Fibroblast of lung (primary cell): ENCODE results near the gene IL36B. TPM values are rescaled to one million over a fixed set of nuclear protein-coding genes. Genes with fewer than 3 reads are reported as not detected.
"Not testable (repeated sequence)": the region's sequence is repeated elsewhere in the genome, so short reads cannot be mapped to it uniquely, and the experiment has no call there.

Experiments
- DNase-seq, 2 donors: peaks; one replicate each; pipeline versions ENCODE4 v3.0.0 to v3.0.0-alpha.2; 2010; ENCODE audit warnings: low read depth in 2 of 2
- H2AFZ ChIP-seq: 2 replicates; pipeline ENCODE4 v1.5.1; 2012; ENCODE audit warnings: low read length, control low read depth, inconsistent platforms
- H3K27ac ChIP-seq: 2 replicates; pipeline ENCODE4 v1.5.1; 2011; ENCODE audit warnings: low read length, control low read depth; ENCODE audit not compliant: insufficient read depth
- H3K27me3 ChIP-seq: 2 replicates; pipeline ENCODE4 v1.5.1; 2011; ENCODE audit warnings: mild to moderate bottlenecking, low read length; ENCODE audit not compliant: control insufficient read depth, insufficient read depth
- H3K36me3 ChIP-seq: 2 replicates; pipeline ENCODE4 v1.5.1; 2011; ENCODE audit warnings: low read length; ENCODE audit not compliant: control insufficient read depth, insufficient read depth
- H3K4me1 ChIP-seq: 2 replicates; pipeline ENCODE4 v1.5.1; 2011; ENCODE audit warnings: low read length; ENCODE audit not compliant: control insufficient read depth, insufficient read depth; ENCODE audit errors: extremely low read depth
- H3K4me2 ChIP-seq: 2 replicates; pipeline ENCODE4 v1.5.1; 2011; ENCODE audit warnings: low read length, control low read depth; ENCODE audit not compliant: insufficient read depth; ENCODE audit errors: extremely low read depth
- H3K4me3 ChIP-seq, 4 experiments: fragments of 200-600 bp in 1 of 4; sonication (generic) in 1 of 4; replicated peaks in 1 of 4; 2 replicates each; pipeline ENCODE4 v1.5.1; 2011 to 2016; ENCODE audit warnings: low read length in 4 of 4, low read depth in 3 of 4, mild to moderate bottlenecking in 3 of 4, control low read depth in 2 of 4, inconsistent platforms in 1 of 4, mixed read lengths in 1 of 4; ENCODE audit not compliant: insufficient read depth in 1 of 4; ENCODE audit errors: control extremely low read depth in 1 of 4
- H3K79me2 ChIP-seq: 2 replicates; pipeline ENCODE4 v1.5.1; 2012; ENCODE audit warnings: mild to moderate bottlenecking, low read length, inconsistent platforms; ENCODE audit not compliant: control insufficient read depth, insufficient read depth
- H3K9ac ChIP-seq: 2 replicates; pipeline ENCODE4 v1.5.1; 2011; ENCODE audit warnings: mild to moderate bottlenecking, low read length, control low read depth; ENCODE audit not compliant: insufficient read depth
- H3K9me3 ChIP-seq: 2 replicates; pipeline ENCODE4 v1.5.1; 2012; ENCODE audit warnings: low read depth, low read length; ENCODE audit not compliant: control insufficient read depth, insufficient read depth
- H4K20me1 ChIP-seq: 2 replicates; pipeline ENCODE4 v1.5.1; 2011; ENCODE audit warnings: low read length; ENCODE audit not compliant: control insufficient read depth, insufficient read depth; ENCODE audit errors: extremely low read depth
- EZH2 ChIP-seq: IDR thresholded peaks from 2 replicates; pipeline ENCODE4 v1.5.1; 2012; ENCODE audit warnings: low read length, control low read depth, mild to moderate bottlenecking; ENCODE audit errors: missing control alignments
- polyA plus RNA-seq, 2 donors: library from polyadenylated mRNA; depleted of rRNA in 1 of 2; stranded (reverse) in 1 of 2; unstranded in 1 of 2; fragments of >200 nt; gene quantifications; 2 replicates each; pipeline ENCODE4 v1.2.1, GENCODE V29; 2011 to 2012; ENCODE audit warnings: missing spikeins in 1 of 2
- total RNA-seq: library from RNA; depleted of rRNA; stranded (reverse); fragments of >200 nt; gene quantifications from 2 replicates; pipeline ENCODE4 v1.2.1, GENCODE V29; 2014
- TF ChIP-seq, protein P1 (sequence below), 2 donors: IDR thresholded peaks in 1 of 2; conservative IDR thresholded peaks in 1 of 2; 1 replicate in 1 of 2; 2 replicates in 1 of 2; pipeline ENCODE4 v1.5.1; 2011 to 2012; ENCODE audit warnings: low read length in 2 of 2, control low read depth in 1 of 2, inconsistent platforms in 1 of 2, low read depth in 1 of 2, mild to moderate bottlenecking in 1 of 2

The IL36B gene
- total and polyA plus RNA-seq, 2 donors (not counting 1 experiment from before 2014, with no cell fraction given) = not detected

DNA sequence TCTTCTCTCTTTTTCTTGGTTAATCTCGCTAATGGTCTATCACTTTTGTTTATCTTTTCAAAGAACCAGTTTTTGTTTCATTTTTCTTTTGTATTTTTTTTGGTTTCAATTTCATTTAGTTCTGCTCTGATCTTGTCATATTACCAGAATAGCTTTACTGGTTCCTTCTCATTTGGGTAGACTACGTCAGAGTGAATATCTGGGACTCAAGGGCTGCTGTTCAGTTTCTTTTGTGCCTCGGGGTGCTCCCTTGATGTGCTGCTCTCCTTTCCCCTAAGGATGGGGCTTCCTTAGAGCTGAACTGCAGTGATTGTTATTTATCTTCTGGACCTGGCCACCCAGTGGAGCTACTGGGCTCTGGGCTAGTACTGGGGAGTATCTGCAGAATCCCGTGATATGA, 45.4 kb upstream of the IL36B start:
- Histone ChIP-seq H3K9me3 (no peaks in the 10 kb centered on the region), H3K9ac (no peak overlapping the region), H2AFZ (no peak overlapping the region), H3K4me1 (no peaks in the 10 kb centered on the region), H3K27me3 (no peaks in the 10 kb centered on the region), H3K79me2 (no peaks in the 10 kb centered on the region), H3K27ac (no peak overlapping the region), H3K36me3 (no peaks in the 10 kb centered on the region), H4K20me1 (no peaks in the 10 kb centered on the region), H3K4me3 (no peak overlapping the region), H3K4me2 (no peak overlapping the region)
- DNase-seq = no peak
- TF ChIP-seq, protein P1, sequence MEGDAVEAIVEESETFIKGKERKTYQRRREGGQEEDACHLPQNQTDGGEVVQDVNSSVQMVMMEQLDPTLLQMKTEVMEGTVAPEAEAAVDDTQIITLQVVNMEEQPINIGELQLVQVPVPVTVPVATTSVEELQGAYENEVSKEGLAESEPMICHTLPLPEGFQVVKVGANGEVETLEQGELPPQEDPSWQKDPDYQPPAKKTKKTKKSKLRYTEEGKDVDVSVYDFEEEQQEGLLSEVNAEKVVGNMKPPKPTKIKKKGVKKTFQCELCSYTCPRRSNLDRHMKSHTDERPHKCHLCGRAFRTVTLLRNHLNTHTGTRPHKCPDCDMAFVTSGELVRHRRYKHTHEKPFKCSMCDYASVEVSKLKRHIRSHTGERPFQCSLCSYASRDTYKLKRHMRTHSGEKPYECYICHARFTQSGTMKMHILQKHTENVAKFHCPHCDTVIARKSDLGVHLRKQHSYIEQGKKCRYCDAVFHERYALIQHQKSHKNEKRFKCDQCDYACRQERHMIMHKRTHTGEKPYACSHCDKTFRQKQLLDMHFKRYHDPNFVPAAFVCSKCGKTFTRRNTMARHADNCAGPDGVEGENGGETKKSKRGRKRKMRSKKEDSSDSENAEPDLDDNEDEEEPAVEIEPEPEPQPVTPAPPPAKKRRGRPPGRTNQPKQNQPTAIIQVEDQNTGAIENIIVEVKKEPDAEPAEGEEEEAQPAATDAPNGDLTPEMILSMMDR (conservative IDR thresholded peaks at IDR 0.05 in 1 of 2, IDR thresholded peaks at IDR 0.05 in 1 of 2; ENCODE audit: low read depth in 1 of 2, low read length in 2 of 2) = no peak
- no peak for TF ChIP-seq EZH2

DNA sequence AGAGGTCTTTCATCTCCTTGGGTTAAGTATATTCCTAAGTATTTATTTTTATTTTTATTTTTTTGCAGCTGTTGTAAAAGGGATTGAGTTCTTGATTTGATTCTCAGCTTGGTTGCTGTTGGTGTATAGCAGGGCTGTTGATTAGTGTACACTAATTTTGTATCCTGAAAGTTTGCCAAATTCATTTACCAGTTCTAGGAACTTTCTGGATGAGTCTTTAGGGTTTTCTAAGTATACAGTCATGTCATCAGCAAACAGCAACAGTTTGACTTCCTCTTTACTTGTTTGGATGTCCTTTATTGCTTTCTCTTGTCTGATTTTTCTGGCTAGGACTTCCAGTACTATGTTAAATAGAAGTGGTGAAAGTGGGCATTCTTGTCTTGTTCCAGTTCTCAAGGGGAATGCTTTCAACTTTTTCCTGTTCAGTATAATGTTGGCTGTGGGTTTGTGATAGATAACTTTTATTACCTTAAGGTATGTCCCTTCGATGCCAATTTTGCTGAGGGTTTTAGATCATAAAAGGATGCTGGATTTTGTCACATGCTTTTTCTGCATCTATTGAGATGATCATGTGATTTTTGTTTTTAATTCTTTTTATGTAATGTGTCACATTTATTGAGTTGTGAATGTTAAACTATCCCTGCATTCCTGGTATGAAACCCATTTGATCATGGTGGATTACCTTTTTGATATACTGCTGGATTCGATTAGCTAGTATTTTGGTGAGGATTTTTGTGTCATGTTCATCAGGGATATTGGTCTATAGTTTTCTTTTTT, 44.4 kb upstream of the IL36B start:
- H3K9ac ChIP-seq, DNase-seq, H3K9me3 ChIP-seq, H3K27me3 ChIP-seq, H4K20me1 ChIP-seq, H3K27ac ChIP-seq, H2AFZ ChIP-seq, H3K4me2 ChIP-seq, H3K79me2 ChIP-seq, H3K4me1 ChIP-seq, H3K4me3 ChIP-seq, H3K36me3 ChIP-seq: not testable (repeated sequence)

DNA sequence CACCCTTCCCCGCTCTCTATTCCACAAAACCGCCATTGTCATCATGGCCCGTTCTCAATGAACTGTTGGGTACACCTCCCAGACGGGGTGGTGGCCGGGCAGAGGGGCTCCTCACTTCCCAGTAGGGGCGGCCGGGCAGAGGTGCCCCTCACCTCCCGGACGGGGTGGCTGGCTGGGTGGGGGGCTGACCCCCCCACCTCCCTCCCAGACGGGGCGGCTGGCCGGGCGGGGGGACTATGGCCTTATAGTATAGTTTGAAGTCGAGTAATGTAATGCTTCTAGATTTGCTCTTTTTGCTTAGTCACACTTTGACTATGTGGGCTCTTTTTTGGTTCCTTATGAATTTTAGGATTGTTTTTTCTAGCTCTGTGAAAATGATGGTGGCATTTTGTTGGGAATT, 43.6 kb upstream of the IL36B start:
- H3K9me3 ChIP-seq, H3K4me3 ChIP-seq, DNase-seq, H4K20me1 ChIP-seq, H3K27me3 ChIP-seq, H2AFZ ChIP-seq, H3K79me2 ChIP-seq, H3K4me2 ChIP-seq, H3K36me3 ChIP-seq, H3K27ac ChIP-seq, H3K4me1 ChIP-seq, H3K9ac ChIP-seq: not testable (repeated sequence)

DNA sequence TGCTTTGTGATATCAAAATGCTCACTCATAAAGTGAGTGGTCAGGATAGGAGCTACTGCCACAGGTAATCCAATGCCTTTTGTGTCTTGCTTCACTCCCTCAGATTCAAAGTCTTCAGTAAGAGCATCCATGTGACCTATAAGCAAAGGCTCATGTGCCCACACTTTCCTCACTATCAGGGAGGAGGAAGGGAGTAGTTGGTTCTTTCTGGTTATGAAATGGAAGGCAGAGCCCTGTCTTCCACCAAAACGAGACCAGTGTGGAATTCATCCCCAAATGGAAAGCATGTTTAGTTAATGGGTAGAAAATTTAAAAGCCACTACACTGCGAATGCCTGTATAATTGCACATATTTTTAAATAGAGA, 40.9 kb upstream of the IL36B start:
- TF ChIP-seq, protein P1 (conservative IDR thresholded peaks at IDR 0.05 in 1 of 2, IDR thresholded peaks at IDR 0.05 in 1 of 2; ENCODE audit: low read depth in 1 of 2, low read length in 2 of 2) = no peak
- TF ChIP-seq EZH2 = no peak
- Histone ChIP-seq H3K79me2 (no peaks in the 10 kb centered on the region), H3K9ac (no peak overlapping the region), H3K36me3 (no peaks in the 10 kb centered on the region), H2AFZ (no peak overlapping the region), H3K4me1 (no peaks in the 10 kb centered on the region), H3K4me3 (no peak overlapping the region), H3K27me3 (no peaks in the 10 kb centered on the region), H3K9me3 (no peaks in the 10 kb centered on the region), H4K20me1 (no peaks in the 10 kb centered on the region), H3K27ac (no peak overlapping the region), H3K4me2 (no peak overlapping the region)
- no peak for DNase-seq
